Natural killer cell treated with Interleukin-12 subunit alpha and Interleukin-12 subunit beta and Interleukin-15 and Interleukin-18, amount 100 ng/mL, for 72 hours (primary cell): ENCODE results near the gene SERINC5. TPM values are rescaled to one million over a fixed set of nuclear protein-coding genes. Genes with fewer than 3 reads are reported as not detected.

Source experiments
- ATAC-seq, 2 donors: fragments of 150-1000 bp; cut with Tn5 transposase in 1 of 2; sonication (Bioruptor Pico), chemical (Tn5 transposase) in 1 of 2; 2 replicates each; pipeline ENCODE4 v1.10.0; 2021
- DNase-seq: peaks from one replicate; pipeline ENCODE4 v3.0.0; 2022; ENCODE audit warnings: low spot score
- H3K27ac Mint-ChIP-seq, 2 donors: 1 replicate in 1 of 2; 2 replicates in 1 of 2; pipeline ENCODE4 v1.8.0; 2022; ENCODE audit warnings: mixed read lengths in 2 of 2, mild to moderate bottlenecking in 1 of 2, moderate library complexity in 1 of 2
- H3K27me3 Mint-ChIP-seq, 2 donors: 1 replicate in 1 of 2; 2 replicates in 1 of 2; pipeline ENCODE4 v1.8.0; 2022; ENCODE audit warnings: mixed read lengths in 2 of 2
- H3K36me3 Mint-ChIP-seq: one replicate; pipeline ENCODE4 v1.8.0; 2022; ENCODE audit warnings: mixed read lengths
- H3K4me1 Mint-ChIP-seq, 2 donors: 1 replicate in 1 of 2; 2 replicates in 1 of 2; pipeline ENCODE4 v1.8.0; 2022; ENCODE audit warnings: low read depth in 2 of 2, mixed read lengths in 2 of 2, mild to moderate bottlenecking in 1 of 2
- H3K4me3 Mint-ChIP-seq: one replicate; pipeline ENCODE4 v1.8.0; 2022; ENCODE audit warnings: mixed read lengths
- H3K9me3 Mint-ChIP-seq: 2 replicates; pipeline ENCODE4 v1.8.0; 2022; ENCODE audit warnings: mixed read lengths
- total RNA-seq, 2 donors: library from RNA; stranded (reverse); gene quantifications; one replicate each; pipeline ENCODE4 v1.2.3, GENCODE V29; 2022

SERINC5 gene
- total RNA-seq, 2 donors from 2014 or later, result 6.4 to 7.4 TPM

DNA sequence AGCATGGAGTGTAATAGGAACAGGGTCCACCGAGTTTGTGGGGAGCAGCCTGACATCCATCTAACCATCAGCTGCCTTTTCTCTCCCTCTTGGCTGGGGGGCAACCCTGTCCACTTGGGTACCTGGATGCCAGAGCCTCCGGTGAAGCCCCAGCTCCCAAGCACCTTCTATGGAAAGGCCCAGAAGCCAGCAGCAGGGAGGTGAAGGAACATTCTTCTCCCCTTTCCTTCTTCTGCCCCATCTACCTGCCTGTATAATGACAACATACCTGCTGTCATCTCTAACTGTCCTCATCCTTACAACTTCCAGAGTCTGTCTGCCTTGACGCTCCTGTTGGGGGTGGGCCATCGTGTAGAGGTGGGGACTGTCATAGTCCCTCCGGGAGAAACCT, 187.6 kb downstream of the SERINC5 start:
- H3K9me3 Mint-ChIP-seq, result no peaks in the 10 kb centered on the region

GRCh38 chr5:80067531-80068245, 188.2 kb downstream of the SERINC5 start:
- Mint-ChIP-seq H3K9me3 (no peaks in the 10 kb centered on the region), H3K27me3 (peaks cover 9% of the 10 kb centered on the region in 2 donors), H3K4me1 (peaks cover 5 to 10% of the 10 kb centered on the region in 2 donors), H3K36me3 (no peaks in the 10 kb centered on the region), H3K4me3 (no peak overlapping the region), H3K27ac (no peak overlapping the region)
- ATAC-seq, result no peak
- DNase-seq, result no peak

More for the DNA sequence above, 187.6 kb downstream of the SERINC5 start:
- Mint-ChIP-seq H3K36me3 (no peaks in the 10 kb centered on the region), H3K4me3 (no peak overlapping the region), H3K27ac (no peak overlapping the region), H3K27me3 (peaks cover 8 to 9% of the 10 kb centered on the region in 2 donors), H3K4me1 (peaks cover 5 to 10% of the 10 kb centered on the region in 2 donors)
- ATAC-seq (peak in 1 of 2 donors; percentile 22), DNase-seq (no peak)

GRCh38 chr5:80067016-80067415, 188.8 kb downstream of the SERINC5 start:
- ATAC-seq (no peak), DNase-seq (no peak)
- Mint-ChIP-seq H3K9me3 (no peaks in the 10 kb centered on the region), H3K36me3 (no peaks in the 10 kb centered on the region), H3K4me3 (no peak overlapping the region), H3K27ac (no peak overlapping the region), H3K4me1 (peaks cover 5 to 10% of the 10 kb centered on the region in 2 donors), H3K27me3 (peaks cover 9% of the 10 kb centered on the region in 2 donors)

GRCh38 chr5:80064124-80064523, 191.7 kb downstream of the SERINC5 start:
- Mint-ChIP-seq H3K27ac (no peak overlapping the region), H3K9me3 (no peaks in the 10 kb centered on the region), H3K4me1 (no peaks in the 10 kb centered on the region), H3K27me3 (peaks cover 9% of the 10 kb centered on the region in 2 donors), H3K4me3 (no peak overlapping the region), H3K36me3 (no peaks in the 10 kb centered on the region)
- ATAC-seq, result no peak
- no peak for DNase-seq

Other genes with a start within 250 kb of the SERINC5 start
- under 1 TPM in 1 of 2 donors, not detected in 1; 0.31 TPM for gene THBS4, start 220.7 kb downstream of the SERINC5 start, total RNA-seq
- gene SPZ1, start 64.0 kb upstream of the SERINC5 start, total RNA-seq, result not detected
- 10 to 100 TPM; 19.3 to 25.6 TPM for gene ZFYVE16, start 152.0 kb upstream of the SERINC5 start, total RNA-seq
- gene FAM151B, start 232.1 kb upstream of the SERINC5 start, total RNA-seq, result under 1 TPM in 1 of 2 donors, not detected in 1; 0.12 TPM